Neutrophil (primary cell): Measurements from ENCODE around the gene MFAP4.

Source experiments
- H3K27ac ChIP-seq: fragments of 200-600 bp; sonication (generic); 2 replicates; pipeline ENCODE4 v1.5.1; 2016; ENCODE audit warnings: mild to moderate bottlenecking, moderate library complexity
- H3K27me3 ChIP-seq: fragments of 200-600 bp; sonication (generic); 2 replicates; pipeline ENCODE4 v1.6.0; 2016; ENCODE audit warnings: mild to moderate bottlenecking
- H3K36me3 ChIP-seq: fragments of 200-600 bp; sonication (generic); 2 replicates; pipeline ENCODE4 v1.5.1; 2017
- H3K4me1 ChIP-seq, 2 experiments: fragments of 200-600 bp in 1 of 2; sonication (generic) in 1 of 2; 1 replicate in 1 of 2; 2 replicates in 1 of 2; pipeline versions ENCODE4 v1.5.1 to v1.6.1; 2013 to 2016; ENCODE audit warnings: low read depth in 1 of 2, low read length in 1 of 2, mild to moderate bottlenecking in 1 of 2, moderate library complexity in 1 of 2; ENCODE audit not compliant: control insufficient read depth in 1 of 2, insufficient read depth in 1 of 2
- H3K4me3 ChIP-seq, 2 experiments: fragments of 200-600 bp in 1 of 2; sonication (generic) in 1 of 2; 1 replicate in 1 of 2; 2 replicates in 1 of 2; pipeline ENCODE4 v1.5.1; 2013 to 2016; ENCODE audit warnings: low read depth in 1 of 2, low read length in 1 of 2, mild to moderate bottlenecking in 1 of 2, moderate library complexity in 1 of 2
- H3K9me3 ChIP-seq: fragments of 200-600 bp; sonication (generic); 2 replicates; pipeline ENCODE4 v1.5.1; 2016
- TF ChIP-seq, protein P1 (sequence below): fragments of 200-600 bp; sonication (generic); IDR thresholded peaks from 2 replicates; pipeline ENCODE4 v1.5.1; 2016; ENCODE audit warnings: antibody characterized with exemption

Gene MFAP4

GRCh38 chr17:19365499-19365817, 21.5 kb downstream of the MFAP4 start:
- TF ChIP-seq, protein P1, sequence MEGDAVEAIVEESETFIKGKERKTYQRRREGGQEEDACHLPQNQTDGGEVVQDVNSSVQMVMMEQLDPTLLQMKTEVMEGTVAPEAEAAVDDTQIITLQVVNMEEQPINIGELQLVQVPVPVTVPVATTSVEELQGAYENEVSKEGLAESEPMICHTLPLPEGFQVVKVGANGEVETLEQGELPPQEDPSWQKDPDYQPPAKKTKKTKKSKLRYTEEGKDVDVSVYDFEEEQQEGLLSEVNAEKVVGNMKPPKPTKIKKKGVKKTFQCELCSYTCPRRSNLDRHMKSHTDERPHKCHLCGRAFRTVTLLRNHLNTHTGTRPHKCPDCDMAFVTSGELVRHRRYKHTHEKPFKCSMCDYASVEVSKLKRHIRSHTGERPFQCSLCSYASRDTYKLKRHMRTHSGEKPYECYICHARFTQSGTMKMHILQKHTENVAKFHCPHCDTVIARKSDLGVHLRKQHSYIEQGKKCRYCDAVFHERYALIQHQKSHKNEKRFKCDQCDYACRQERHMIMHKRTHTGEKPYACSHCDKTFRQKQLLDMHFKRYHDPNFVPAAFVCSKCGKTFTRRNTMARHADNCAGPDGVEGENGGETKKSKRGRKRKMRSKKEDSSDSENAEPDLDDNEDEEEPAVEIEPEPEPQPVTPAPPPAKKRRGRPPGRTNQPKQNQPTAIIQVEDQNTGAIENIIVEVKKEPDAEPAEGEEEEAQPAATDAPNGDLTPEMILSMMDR, result no peak
- Histone ChIP-seq H3K4me1 (peaks cover 10 to 22% of the 10 kb centered on the region in 2 experiments), H3K9me3 (no peaks in the 10 kb centered on the region), H3K36me3 (no peaks in the 10 kb centered on the region), H3K27ac (no peak overlapping the region), H3K4me3 (no peak overlapping the region), H3K27me3 (peaks cover 32% of the 10 kb centered on the region)

DNA sequence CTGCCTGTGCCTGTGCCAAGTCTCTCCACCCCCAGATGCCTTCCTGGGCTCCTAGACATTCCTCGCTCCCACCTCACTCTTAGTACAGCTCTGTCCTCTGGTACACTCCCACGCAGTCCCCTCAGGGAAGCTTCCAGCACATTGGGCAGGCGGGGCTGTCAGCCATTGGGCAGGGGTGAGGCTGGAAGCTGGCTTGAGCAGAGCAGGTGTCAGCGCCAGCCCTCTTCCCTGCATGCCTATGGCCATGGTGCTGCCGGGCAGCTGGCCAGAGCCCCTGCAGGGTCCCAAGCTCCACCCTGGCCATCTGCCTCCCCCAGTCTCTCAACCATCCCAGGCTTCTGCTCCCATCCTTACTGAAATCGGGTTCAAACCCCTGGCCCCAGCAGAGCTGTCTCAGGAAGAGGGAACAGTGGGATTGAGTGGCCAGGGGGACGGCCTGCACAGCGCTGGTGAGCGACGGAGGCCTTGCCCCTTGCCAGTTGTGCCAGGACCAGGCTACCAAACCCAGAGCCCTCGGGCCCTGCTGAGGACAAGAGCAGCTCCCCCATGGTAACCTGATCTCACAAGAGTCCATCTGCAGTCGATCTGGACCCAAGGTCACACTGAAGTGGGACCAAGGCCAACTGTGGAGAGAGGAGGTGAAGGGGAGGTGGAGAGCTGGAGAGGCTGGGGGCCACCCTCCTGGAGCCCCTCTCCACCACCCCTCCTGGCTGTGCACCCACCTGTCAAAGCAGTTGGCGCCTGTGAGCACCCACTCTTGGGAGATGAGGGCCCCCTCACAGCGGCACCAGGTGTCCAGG, 22.1 kb downstream of the MFAP4 start:
- no peaks in the 10 kb centered on the region for H3K36me3 ChIP-seq
- no peak overlapping the region for H3K27ac ChIP-seq
- H3K9me3 ChIP-seq, result no peaks in the 10 kb centered on the region
- H3K4me3 ChIP-seq, result no peak overlapping the region
- TF ChIP-seq, protein P1, result no peak
- peaks cover 7 to 17% of the 10 kb centered on the region in 2 experiments for H3K4me1 ChIP-seq
- H3K27me3 ChIP-seq, result peaks cover 30% of the 10 kb centered on the region

DNA sequence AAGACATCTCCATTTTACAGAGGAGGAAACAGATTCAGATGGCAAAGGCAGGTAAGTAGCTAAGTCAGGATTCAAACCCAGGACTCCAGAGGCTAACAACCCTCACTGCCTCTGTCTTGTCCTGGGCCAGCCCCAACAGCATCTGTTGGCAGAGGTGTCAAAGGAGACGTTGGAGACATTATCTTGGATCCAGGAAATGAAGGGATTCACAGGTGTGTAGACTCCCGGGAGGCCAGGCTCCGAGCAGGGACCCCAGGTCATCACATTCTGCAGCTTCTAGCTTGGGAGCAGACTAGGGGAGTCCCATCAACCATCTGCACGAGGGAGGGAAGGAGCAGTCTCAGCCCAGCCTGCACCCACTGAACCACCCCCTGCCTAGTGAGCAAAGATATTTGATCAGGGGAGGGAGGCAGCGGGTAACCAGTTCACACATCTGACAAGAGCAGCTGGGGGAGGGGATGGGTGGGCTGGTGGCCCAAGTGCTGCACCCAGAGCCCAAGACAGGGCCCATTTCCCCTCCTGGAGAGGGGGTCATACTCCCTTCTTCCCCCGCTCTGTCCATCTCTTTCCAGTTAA, 23.4 kb downstream of the MFAP4 start:
- Histone ChIP-seq H3K4me1 (peaks cover 7 to 15% of the 10 kb centered on the region in 2 experiments), H3K27ac (no peak overlapping the region), H3K27me3 (peaks cover 27% of the 10 kb centered on the region), H3K9me3 (no peaks in the 10 kb centered on the region), H3K36me3 (no peaks in the 10 kb centered on the region), H3K4me3 (peak overlapping the region in 1 of 2 experiments; percentile 92)
- TF ChIP-seq, protein P1, result no peak

DNA sequence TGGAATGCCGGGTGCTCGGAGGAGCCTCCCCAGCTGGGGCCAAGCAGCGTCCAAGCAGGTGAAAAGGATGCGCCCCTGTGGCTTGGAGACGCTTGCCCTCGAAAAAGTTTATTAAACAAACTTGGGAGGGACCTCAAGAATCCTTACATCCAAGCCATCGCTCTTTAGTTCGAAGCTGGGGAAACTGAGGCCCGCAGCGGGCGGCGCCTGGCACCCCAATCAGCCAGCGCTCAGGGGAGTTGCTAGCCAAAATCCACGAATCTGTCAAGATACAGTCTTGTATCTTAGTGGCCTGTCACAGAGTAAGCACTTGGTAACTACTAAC, 23.9 kb downstream of the MFAP4 start:
- H3K36me3 ChIP-seq, result no peaks in the 10 kb centered on the region
- TF ChIP-seq, protein P1, result no peak
- peaks cover 7 to 15% of the 10 kb centered on the region in 2 experiments for H3K4me1 ChIP-seq
- peaks cover 27% of the 10 kb centered on the region for H3K27me3 ChIP-seq
- H3K4me3 ChIP-seq, result peak overlapping the region; percentile 83 to 92
- no peaks in the 10 kb centered on the region for H3K9me3 ChIP-seq
- no peak overlapping the region for H3K27ac ChIP-seq

GRCh38 chr17:19362277-19363113, 24.5 kb downstream of the MFAP4 start, which contains the start of gene B9D1:
B9D1 (minus strand) TSS chr17:19362723; CDS start chr17:19362569, 154 bp downstream.
- H3K27ac ChIP-seq, result peak within 1 kb of the TSS; percentile 46
- no peaks in the 10 kb centered on the region for H3K9me3 ChIP-seq
- no peaks in the 10 kb centered on the region for H3K36me3 ChIP-seq
- peaks cover 7 to 15% of the 10 kb centered on the region in 2 experiments for H3K4me1 ChIP-seq
- peak within 1 kb of the TSS; percentile 83 to 92 for H3K4me3 ChIP-seq
- peaks cover 27% of the 10 kb centered on the region for H3K27me3 ChIP-seq
- TF ChIP-seq, protein P1, result peak; percentile 97
